HG03175 (cell line): ENCODE measurements around the gene NFIC.

ENCODE experiments used
- ATAC-seq: cut with Tn5 transposase; IDR thresholded peaks from one replicate; pipeline ENCODE4 v1.9.1; 2021; ENCODE audit warnings: mild to moderate bottlenecking, moderate library complexity; ENCODE audit not compliant: unreplicated experiment

NFIC gene

DNA sequence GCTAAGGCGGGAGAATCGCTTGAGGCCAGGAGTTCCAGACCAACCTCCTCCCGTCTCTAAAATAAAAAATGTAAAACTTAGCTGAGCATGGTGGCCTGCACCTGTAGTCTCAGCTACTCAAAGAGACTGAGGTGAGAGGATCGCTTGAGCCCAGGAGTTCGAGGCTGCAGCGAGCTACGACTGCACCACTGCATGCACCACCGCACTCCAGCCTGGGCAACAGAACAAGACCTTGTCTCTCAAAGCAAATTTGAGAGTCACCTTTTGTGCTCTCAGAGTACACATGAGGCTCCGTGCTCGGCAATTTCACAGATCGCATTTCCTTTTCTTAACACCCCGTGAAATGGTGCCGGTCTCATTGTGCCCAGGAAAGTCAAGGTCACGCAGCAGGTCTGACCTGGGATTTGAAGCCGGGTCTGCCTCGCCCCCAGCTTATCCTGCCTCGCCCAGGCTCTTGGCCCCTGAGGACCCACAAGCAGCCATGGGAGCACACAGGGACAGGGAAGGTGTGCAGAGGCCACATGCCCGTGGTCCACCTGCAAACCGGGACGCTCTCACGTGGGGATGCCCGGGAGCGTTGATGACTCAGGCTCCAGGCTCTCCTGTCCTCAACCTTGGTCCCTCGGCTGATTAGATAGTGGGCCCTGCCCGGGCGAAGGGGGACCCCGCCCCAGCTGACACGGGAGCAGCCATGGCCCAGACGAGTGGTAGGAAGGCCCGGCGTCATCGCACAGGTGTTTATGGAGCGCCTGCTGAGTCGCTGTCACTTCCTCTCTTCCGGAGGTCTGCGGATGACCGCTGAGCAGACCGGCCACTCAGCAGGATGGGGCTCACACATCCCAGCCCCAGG lies 115.1 kb downstream of the NFIC start:
- ATAC-seq, result no peak

GRCh38 chr19:3482507-3483225 lies 116.3 kb downstream of the NFIC start:
- ATAC-seq, result no peak

GRCh38 chr19:3483226-3483628 lies 116.8 kb downstream of the NFIC start, which contains the start of gene SMIM44:
Gene SMIM44 (minus strand): TSS chr19:3483441. CDS start chr19:3483403, 38 bp downstream.
- ATAC-seq, result no peak

DNA sequence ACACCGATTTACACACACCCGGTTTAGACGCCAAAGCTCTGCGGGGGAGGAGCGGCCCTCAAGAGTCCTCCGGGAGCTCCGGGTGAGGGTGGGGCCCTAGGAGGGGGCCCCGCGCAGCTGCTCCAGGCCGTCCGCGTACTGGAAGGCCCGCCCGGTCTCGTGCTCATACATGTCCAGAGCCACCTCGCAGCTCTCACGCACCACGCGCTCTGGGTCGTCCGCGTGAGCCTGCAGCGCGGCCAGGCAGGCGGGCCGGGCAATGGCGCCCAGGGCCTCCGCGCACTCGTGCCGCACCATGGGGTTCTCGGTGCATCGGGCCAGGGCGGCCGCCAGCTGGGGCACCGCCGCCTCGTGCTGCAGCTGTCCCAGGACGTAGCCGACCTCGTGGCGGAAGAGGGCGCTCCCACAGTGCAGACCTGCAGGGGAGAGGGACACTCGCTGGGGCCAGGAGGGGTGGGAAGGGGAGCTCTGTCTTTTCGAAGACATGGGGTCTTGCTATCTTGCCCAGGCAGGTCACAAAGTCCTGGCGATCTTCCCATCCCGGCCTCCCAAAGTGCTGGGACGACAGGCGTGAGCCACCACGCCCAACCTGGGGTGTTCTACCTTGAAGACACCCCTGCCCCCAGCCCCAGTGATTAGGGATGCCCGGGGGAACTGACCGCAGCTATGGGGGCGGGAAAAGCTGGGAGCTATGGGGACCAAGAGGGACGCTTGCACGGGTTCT lies 125.2 kb downstream of the NFIC start:
- no peak for ATAC-seq

GRCh38 chr19:3492131-3492839 lies 125.9 kb downstream of the NFIC start:
- ATAC-seq, result no peak

- no peak for ATAC-seq
These were observed 126.5 kb downstream of the NFIC start for GRCh38 chr19:3492919-3493318.

- ATAC-seq, result no peak
These were observed 127.3 kb downstream of the NFIC start for GRCh38 chr19:3493651-3494050.

- ATAC-seq, result no peak
These were observed 127.7 kb downstream of the NFIC start for GRCh38 chr19:3494051-3494450.

DNA sequence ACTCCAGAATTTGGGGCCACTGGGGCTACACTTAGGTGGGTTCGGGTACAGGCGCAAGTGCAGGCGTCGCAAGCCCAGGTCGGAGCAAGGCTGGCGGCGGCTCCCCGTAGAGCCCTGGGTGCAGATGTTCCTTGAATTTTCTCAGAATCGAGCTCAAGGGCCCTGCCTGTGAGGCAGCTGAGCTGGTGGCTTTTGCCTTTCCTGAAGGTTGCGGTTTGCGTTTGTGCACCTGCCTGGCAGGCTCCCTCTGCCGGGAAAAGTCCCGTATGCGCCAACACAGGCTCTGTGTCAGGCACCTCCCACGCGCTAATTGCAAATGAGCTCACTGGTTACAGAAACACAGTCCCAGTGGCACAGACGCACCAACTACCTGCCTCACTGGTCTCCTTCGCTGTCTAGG lies 128.2 kb downstream of the NFIC start:
- ATAC-seq, result no peak

- ATAC-seq, result no peak
These were observed 130.2 kb downstream of the NFIC start for GRCh38 chr19:3496392-3497273.

DNA sequence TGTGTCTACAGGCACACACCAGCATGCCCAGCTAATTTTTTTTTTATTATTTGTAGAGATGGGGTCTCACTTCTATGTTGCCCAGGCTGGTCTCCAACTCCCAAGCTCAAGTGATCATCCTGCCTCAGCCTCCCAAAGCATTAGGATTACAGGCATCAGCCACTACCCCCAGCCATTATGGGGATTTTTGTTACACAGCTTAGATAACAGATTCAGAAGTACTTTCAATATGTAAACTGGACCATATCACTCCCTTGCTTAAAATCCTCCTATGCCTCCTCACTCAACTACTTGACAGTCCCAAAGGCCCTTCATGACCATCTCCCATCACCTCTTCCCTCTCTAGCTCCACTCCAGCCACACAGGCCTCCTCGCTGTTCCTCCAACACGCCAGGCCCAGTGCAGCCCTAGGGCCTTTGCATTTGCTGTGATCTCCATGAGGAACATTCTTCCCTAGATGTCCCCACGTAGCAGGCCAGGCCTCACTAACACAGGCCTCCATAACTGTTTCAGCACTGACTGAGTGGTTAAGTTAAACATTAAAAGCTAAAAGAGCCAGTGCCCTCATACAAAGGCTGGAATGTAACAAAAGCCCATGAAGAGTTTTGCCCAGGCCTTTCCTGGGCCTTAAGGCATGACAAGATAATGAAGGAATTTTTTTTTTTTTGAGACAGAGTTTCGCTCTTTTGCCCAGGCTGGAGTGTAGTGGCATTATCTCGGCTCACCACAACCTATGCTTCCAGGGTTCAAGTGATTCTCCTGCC lies 131.6 kb downstream of the NFIC start:
- no peak for ATAC-seq

GRCh38 chr19:3499738-3500428 lies 133.5 kb downstream of the NFIC start:
- no peak for ATAC-seq

DNA sequence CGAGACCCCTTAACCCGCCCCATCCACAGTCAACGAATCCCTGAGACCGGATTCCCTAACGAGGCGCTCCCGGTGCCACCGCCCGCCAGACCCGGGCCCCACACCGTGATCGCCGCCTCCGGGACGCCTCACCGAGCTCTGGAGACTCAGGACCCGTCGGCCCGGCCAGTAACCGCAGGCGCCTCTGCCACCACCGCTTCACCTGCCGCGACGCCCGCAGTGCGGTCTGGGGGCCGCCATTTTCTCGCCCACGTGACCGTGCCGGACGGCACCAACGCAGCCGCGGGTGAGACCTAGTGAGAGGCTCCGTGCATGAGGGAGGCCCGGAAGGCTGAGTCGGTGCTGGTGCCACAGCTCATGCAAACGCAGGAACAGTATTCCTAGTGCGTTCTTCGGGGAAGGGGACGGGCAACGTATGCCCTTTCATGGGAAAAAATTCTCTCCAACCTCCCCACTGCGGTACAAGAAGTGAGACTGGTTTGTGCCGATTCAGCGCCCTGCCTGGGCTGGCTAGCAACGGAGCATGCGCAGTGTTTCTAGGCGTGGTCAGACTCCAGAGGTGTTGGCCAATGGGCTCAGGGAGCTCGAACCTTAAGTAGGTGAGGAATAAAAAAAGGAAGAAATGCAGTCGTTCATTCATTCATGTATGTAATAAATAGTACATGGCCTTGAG lies 134.2 kb downstream of the NFIC start, which contains the start of gene DOHH:
TSS of gene DOHH (minus strand) at position 246 of the 673 bp plus-strand sequence. CDS start 3,860 bp downstream, outside the sequence.
- ATAC-seq, result peak; percentile 82

DNA sequence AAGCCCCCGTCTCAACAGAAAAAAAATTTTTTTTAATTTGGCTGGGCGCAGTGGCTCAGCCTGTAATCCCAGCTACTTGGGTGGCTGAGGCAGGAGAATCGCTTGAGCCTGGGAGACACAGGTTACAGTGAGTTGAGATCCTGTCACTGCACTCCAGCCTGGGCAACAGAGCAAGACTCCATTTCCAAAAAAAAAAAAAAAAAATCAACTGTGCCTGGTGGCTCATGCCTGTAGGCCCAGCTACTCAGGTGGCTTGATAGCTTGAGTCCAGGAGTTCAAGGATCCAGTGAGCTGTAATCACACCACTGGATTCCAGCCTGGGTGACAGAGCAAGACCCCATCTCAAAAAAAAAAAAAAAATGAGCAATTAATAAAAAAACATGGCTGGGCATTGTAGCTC lies 135.4 kb downstream of the NFIC start:
- ATAC-seq, result no peak

GRCh38 chr19:3503036-3503572 lies 136.7 kb downstream of the NFIC start:
- no peak for ATAC-seq

GRCh38 chr19:3504735-3505134 lies 138.4 kb downstream of the NFIC start:
- no peak for ATAC-seq

DNA sequence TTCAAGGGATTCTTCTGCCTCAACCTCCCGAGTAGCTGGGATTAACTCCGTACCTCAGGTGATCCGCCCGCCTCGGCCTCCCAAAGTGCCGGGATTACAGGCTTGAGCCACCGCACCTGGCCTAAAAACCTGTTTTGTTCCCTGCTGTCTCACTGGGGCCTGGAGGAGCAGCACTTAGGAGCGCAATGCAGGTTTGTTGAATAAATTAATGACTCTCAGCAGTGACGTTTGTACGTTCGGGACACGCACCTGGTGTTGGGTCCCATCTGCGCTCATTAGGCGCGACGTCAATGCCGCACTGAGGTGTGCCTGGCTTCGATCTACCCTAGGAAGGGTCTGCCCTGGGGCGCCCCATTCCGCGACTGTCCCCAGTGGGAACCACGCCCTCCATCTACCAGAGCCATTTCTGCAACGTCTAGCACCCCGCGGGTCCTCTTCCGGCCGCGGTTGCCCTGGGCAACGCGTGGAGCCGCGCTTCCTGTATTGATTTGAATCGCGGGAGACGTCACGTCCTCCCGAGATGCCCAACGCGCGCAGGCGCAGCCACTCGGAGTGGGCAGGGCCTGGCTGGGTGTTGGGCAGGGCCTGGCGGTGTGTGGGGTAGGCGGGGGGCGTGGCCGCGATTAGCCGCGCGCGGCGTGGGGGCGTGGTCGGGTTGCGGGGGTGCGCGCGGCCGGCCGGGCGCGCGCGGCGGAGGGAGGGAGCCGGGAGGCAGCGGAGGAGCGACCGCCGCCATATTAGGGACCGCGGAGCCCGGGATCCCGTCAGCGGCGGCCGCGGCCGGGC lies 139.4 kb downstream of the NFIC start, which contains the start of gene FZR1:
TSS of gene FZR1 (plus strand) at position 714 of the 786 bp plus-strand sequence. CDS start 16,679 bp downstream, outside the sequence.
- ATAC-seq, result peak; percentile 94
